Mucosa of rectum (tissue), 2 donors: Measurements from ENCODE around the gene CYP24A1.
"Not testable (repeated sequence)": the region's sequence is repeated elsewhere in the genome, so short reads cannot be mapped to it uniquely, and the experiment has no call there.

ENCODE experiments used
- H3K27ac ChIP-seq, 2 donors: one replicate each; pipeline ENCODE4 v1.7.0; 2013; ENCODE audit warnings: inconsistent platforms in 2 of 2, low read depth in 2 of 2, low read length in 2 of 2
- H3K27me3 ChIP-seq, 2 donors: one replicate each; pipeline ENCODE4 v1.7.0; 2013; ENCODE audit warnings: low read length in 2 of 2; ENCODE audit not compliant: control insufficient read depth in 2 of 2, insufficient read depth in 2 of 2
- H3K36me3 ChIP-seq, 2 donors: one replicate each; pipeline ENCODE4 v1.7.0; 2013; ENCODE audit warnings: low read length in 2 of 2; ENCODE audit not compliant: control insufficient read depth in 2 of 2, insufficient read depth in 2 of 2
- H3K4me1 ChIP-seq, 2 donors: one replicate each; pipeline ENCODE4 v1.7.0; 2013; ENCODE audit warnings: low read length in 2 of 2, mild to moderate bottlenecking in 1 of 2; ENCODE audit not compliant: control insufficient read depth in 2 of 2, insufficient read depth in 2 of 2
- H3K4me3 ChIP-seq, 2 donors: one replicate each; pipeline ENCODE4 v1.7.0; 2013; ENCODE audit warnings: low read length in 2 of 2
- H3K9ac ChIP-seq, 2 donors: one replicate each; pipeline ENCODE4 v1.7.0; 2013; ENCODE audit warnings: low read length in 2 of 2, low read depth in 1 of 2, mild to moderate bottlenecking in 1 of 2
- H3K9me3 ChIP-seq, 2 donors: one replicate each; pipeline ENCODE4 v1.7.0; 2013; ENCODE audit warnings: low read length in 2 of 2; ENCODE audit not compliant: control insufficient read depth in 2 of 2
- donor health status: healthy.
- donor health status: Normal muscosa, but diverticular disease.

CYP24A1 gene

GRCh38 chr20:54126328-54126727, 47.5 kb downstream of the CYP24A1 start:
- not testable (repeated sequence) for H3K36me3 ChIP-seq, H3K9me3 ChIP-seq, H3K4me1 ChIP-seq, H3K9ac ChIP-seq, H3K27me3 ChIP-seq, H3K27ac ChIP-seq, H3K4me3 ChIP-seq

- no peaks in the 10 kb centered on the region for H3K9me3 ChIP-seq
- H3K4me3 ChIP-seq = no peak overlapping the region
- H3K27me3 ChIP-seq = no peaks in the 10 kb centered on the region
- H3K36me3 ChIP-seq = no peaks in the 10 kb centered on the region
- no peak overlapping the region for H3K9ac ChIP-seq
- H3K4me1 ChIP-seq = peaks cover 0 to 4% of the 10 kb centered on the region in 2 donors
- H3K27ac ChIP-seq = peak overlapping the region; percentile 39 to 61
Observed at GRCh38 chr20:54123587-54124180, 50.1 kb downstream of the CYP24A1 start.

DNA sequence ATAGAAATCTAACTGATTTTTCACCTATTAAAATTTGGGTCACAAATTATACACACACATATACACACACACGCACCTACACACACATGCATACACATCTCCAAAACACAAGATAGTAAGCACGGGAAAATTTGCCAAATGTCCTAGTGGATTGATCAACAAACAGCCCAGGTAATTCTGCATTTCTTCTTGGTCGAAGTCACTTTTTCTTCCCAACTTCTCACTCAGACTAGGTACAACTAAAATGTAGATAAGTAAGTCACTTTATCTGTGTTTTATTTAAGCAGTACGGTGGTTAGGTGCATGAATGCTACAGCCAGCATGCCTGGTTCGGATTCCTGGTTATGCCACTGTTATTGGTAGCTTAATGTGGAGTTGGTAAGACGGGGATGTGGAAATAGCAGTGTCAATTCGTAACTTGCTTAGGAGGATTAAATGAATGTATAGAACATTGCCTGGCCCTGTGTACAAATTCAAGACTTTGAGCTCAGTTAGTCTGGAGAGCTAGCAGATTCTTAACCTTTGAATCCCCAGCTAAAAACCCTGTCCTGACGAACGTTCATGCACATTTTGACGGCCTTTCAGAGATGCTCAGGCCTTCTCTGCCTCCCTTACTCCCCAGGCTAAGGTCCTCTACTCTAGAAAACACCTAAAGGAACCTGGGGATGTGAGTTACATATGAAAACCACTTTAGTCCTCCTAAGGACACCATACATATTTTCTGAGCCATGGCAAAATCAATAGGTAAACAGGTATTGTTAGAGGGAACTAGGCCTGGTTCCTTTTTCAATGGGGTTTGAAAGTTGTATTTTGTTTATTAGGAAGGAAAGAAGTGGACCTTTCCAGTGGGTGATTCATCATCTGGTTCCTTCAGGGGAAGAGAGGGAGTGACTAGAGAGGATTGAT, 50.9 kb downstream of the CYP24A1 start:
- no peaks in the 10 kb centered on the region for H3K9me3 ChIP-seq
- no peak overlapping the region for H3K4me3 ChIP-seq
- no peaks in the 10 kb centered on the region for H3K27me3 ChIP-seq
- H3K36me3 ChIP-seq = no peaks in the 10 kb centered on the region
- H3K9ac ChIP-seq = no peak overlapping the region
- peak overlapping the region; percentile 39 to 61 for H3K27ac ChIP-seq
- peaks cover 0 to 4% of the 10 kb centered on the region in 2 donors for H3K4me1 ChIP-seq

- no peaks in the 10 kb centered on the region for H3K27me3 ChIP-seq
- peaks cover 0 to 4% of the 10 kb centered on the region in 2 donors for H3K4me1 ChIP-seq
- H3K9me3 ChIP-seq = no peaks in the 10 kb centered on the region
- no peak overlapping the region for H3K9ac ChIP-seq
- no peak overlapping the region for H3K27ac ChIP-seq
- H3K36me3 ChIP-seq = no peaks in the 10 kb centered on the region
- no peak overlapping the region for H3K4me3 ChIP-seq
Observed at GRCh38 chr20:54122189-54122588, 51.6 kb downstream of the CYP24A1 start.

GRCh38 chr20:54119744-54120143, 54.0 kb downstream of the CYP24A1 start:
- Histone ChIP-seq H3K36me3 (no peaks in the 10 kb centered on the region), H3K4me3 (no peak overlapping the region), H3K9me3 (no peaks in the 10 kb centered on the region), H3K4me1 (peaks cover 7 to 14% of the 10 kb centered on the region in 2 donors), H3K27ac (no peak overlapping the region), H3K9ac (no peak overlapping the region), H3K27me3 (no peaks in the 10 kb centered on the region)

DNA sequence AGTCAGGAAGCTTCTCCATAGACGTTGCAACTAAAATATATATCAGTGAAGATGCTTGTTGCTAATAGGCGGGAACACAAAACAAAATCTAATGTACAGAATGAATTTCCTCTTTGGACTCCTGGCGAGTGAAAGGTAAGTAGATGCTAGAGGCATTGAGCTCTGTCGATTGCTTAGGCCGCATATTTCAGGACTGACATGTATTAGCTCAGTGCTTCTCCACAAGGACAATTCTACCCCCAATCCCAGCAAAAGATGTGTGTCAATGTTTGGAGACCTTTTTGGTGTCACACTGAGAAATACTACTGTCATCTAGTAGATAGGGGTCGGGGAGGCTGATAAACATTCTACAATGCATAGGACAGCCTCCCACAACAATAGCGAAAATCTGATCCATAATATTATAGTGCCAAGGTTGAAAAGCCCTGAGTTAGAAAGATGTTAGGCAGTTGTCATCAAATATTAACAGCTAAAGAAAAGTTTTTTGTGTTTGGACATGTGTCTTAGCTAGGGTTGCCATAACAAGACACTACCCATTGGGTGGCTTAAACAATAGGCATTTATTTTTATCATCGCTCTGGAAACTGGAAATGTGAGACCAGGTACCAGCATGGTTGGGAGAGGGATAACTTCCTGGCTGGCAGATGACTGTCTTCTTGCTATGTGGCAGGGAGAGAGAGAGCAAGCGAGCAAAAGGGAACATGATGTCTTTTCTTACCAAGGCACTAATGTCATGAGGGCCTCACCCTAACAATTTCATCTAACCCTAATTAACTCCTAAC, 55.4 kb downstream of the CYP24A1 start:
- Histone ChIP-seq H3K27me3 (no peaks in the 10 kb centered on the region), H3K4me1 (peaks cover 13 to 18% of the 10 kb centered on the region in 2 donors), H3K36me3 (no peaks in the 10 kb centered on the region), H3K9ac (no peak overlapping the region), H3K9me3 (no peaks in the 10 kb centered on the region), H3K4me3 (no peak overlapping the region), H3K27ac (no peak overlapping the region)

DNA sequence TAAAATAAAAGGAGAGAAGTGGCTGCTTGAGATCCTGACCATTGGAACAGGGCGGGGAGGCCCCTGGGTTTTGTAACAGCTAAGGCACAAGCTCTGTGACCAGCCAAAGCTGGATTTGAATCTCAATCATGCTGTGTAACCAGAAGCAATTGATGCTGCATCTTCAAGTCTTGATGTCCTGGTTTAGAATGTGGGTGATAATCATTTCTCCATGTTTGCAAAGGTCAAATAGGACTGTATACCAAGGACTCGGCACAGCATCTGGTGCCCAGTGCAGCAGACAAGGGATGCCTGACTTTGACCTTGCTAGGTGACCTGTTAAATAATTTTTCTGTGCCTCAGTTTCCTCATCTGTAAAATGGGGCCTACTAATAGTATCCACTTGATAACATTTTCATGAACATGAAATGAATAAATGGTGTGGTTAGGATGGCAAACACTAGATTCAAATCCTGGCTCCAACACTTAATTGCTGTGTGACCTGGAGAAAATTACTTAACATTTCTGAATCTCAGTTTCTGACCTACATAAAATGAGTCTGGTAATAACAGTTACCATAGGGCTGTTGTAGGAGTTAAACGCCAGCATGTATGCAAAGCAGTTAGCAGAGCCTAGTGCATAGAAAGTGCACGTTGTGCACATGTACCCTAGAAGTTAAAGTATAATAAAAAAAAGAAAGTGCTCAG, 57.1 kb downstream of the CYP24A1 start:
- Histone ChIP-seq H3K27ac (peak overlapping the region in 1 of 2 donors; percentile 7), H3K36me3 (no peaks in the 10 kb centered on the region), H3K4me3 (no peak overlapping the region), H3K9me3 (no peaks in the 10 kb centered on the region), H3K4me1 (peaks cover 17 to 27% of the 10 kb centered on the region in 2 donors), H3K9ac (no peak overlapping the region), H3K27me3 (no peaks in the 10 kb centered on the region)

GRCh38 chr20:54115172-54115854, 58.5 kb downstream of the CYP24A1 start:
- peak overlapping the region in 1 of 2 donors; percentile 13 for H3K4me3 ChIP-seq
- H3K27ac ChIP-seq = peak overlapping the region; percentile 18 to 64
- no peaks in the 10 kb centered on the region for H3K9me3 ChIP-seq
- H3K27me3 ChIP-seq = no peaks in the 10 kb centered on the region
- H3K9ac ChIP-seq = no peak overlapping the region
- H3K4me1 ChIP-seq = peaks cover 19 to 32% of the 10 kb centered on the region in 2 donors
- H3K36me3 ChIP-seq = no peaks in the 10 kb centered on the region

- peak overlapping the region in 1 of 2 donors; percentile 31 for H3K4me3 ChIP-seq
- H3K27ac ChIP-seq = peak overlapping the region; percentile 80 to 85
- H3K36me3 ChIP-seq = no peaks in the 10 kb centered on the region
- H3K9me3 ChIP-seq = no peaks in the 10 kb centered on the region
- peak overlapping the region in 1 of 2 donors; percentile 36 for H3K9ac ChIP-seq
- H3K4me1 ChIP-seq = peaks cover 19 to 32% of the 10 kb centered on the region in 2 donors
- no peaks in the 10 kb centered on the region for H3K27me3 ChIP-seq
Observed at GRCh38 chr20:54114109-54114508, 59.7 kb downstream of the CYP24A1 start.
